HepG2 (cell line): ENCODE results near the gene FITM2.

ENCODE experiments used
- HMGA1 ChIP-seq: sonication (generic); formaldehyde crosslinking; conservative IDR thresholded peaks from 2 replicates; pipeline ENCODE4 v1.4.0; 2020; ENCODE audit warnings: missing genetic modification reagents
- MYNN ChIP-seq: sonication (generic); formaldehyde crosslinking; IDR thresholded peaks from 2 replicates; pipeline ENCODE4 v1.4.0; 2020; ENCODE audit warnings: mild to moderate bottlenecking, low read depth, missing genetic modification reagents
- RARA ChIP-seq: IDR thresholded peaks from 2 replicates; pipeline ENCODE4 v1.6.1; 2016; ENCODE audit warnings: missing genetic modification reagents, missing compliant biosample characterization
- SIN3A ChIP-seq: IDR thresholded peaks from 2 replicates; pipeline ENCODE4 v1.6.1; 2011; ENCODE audit warnings: low read depth, mild to moderate bottlenecking, control low read depth, low read length, borderline replicate concordance
- ZFAT ChIP-seq: sonication (generic); formaldehyde crosslinking; conservative IDR thresholded peaks from 2 replicates; pipeline ENCODE4 v1.8.1; 2023; ENCODE audit warnings: missing genetic modification reagents, inconsistent platforms
- ZNF234 ChIP-seq: sonication (generic); formaldehyde crosslinking; conservative IDR thresholded peaks from 2 replicates; pipeline ENCODE4 v1.5.1; 2020; ENCODE audit warnings: mild to moderate bottlenecking, missing genetic modification reagents
- ZNF276 ChIP-seq: sonication (generic); formaldehyde crosslinking; IDR thresholded peaks from 2 replicates; pipeline ENCODE4 v1.4.0; 2020; ENCODE audit warnings: mild to moderate bottlenecking, low read depth, missing genetic modification reagents
- ZNF331 ChIP-seq: sonication (generic); formaldehyde crosslinking; IDR thresholded peaks from 2 replicates; pipeline ENCODE4 v1.4.0; 2020; ENCODE audit warnings: missing genetic modification reagents
- ZNF580 ChIP-seq: IDR thresholded peaks from 2 replicates; pipeline ENCODE4 v1.6.1; 2016; ENCODE audit warnings: low read depth, borderline replicate concordance
- ZSCAN29 ChIP-seq: sonication (generic); formaldehyde crosslinking; conservative IDR thresholded peaks from 2 replicates; pipeline ENCODE4 v1.4.0; 2020; ENCODE audit warnings: mild to moderate bottlenecking, missing genetic modification reagents
- ZZZ3 ChIP-seq: sonication (generic); formaldehyde crosslinking; IDR thresholded peaks from 2 replicates; pipeline ENCODE4 v1.4.0; 2020; ENCODE audit warnings: missing genetic modification reagents, mild to moderate bottlenecking, borderline replicate concordance

GRCh38 chr20:44296011-44296410 lies 15.0 kb downstream of the FITM2 start:
- TF ChIP-seq MYNN (no peak), ZNF234 (no peak), ZNF331 (CRISPR knock-in tag) (no peak), HMGA1 (no peak), ZZZ3 (no peak), ZNF580 (CRISPR knock-in tag) (no peak), SIN3A (no peak), ZSCAN29 (CRISPR knock-in tag) (no peak), ZFAT (CRISPR knock-in tag) (no peak), RARA (CRISPR knock-in tag) (no peak), ZNF276 (CRISPR knock-in tag) (no peak)
